Body of pancreas (tissue), 4 donors: ENCODE measurements around the gene HSD17B3.

ENCODE experiments used
- POLR2A ChIP-seq, 3 donors: fragments of 450-650 bp; IDR thresholded peaks; one replicate each; pipeline ENCODE4 v1.6.1; 2016; ENCODE audit warnings: antibody characterized with exemption in 3 of 3, mild to moderate bottlenecking in 2 of 3
- TF ChIP-seq, protein P1 (sequence below), 7 experiments: fragments of 450-650 bp in 4 of 7; fragments of 200-600 bp in 3 of 7; sonication (generic) in 3 of 7; IDR thresholded peaks; one replicate each; pipeline ENCODE4 v1.5.1; 2016 to 2019; ENCODE audit warnings: antibody characterized with exemption in 7 of 7

DNA sequence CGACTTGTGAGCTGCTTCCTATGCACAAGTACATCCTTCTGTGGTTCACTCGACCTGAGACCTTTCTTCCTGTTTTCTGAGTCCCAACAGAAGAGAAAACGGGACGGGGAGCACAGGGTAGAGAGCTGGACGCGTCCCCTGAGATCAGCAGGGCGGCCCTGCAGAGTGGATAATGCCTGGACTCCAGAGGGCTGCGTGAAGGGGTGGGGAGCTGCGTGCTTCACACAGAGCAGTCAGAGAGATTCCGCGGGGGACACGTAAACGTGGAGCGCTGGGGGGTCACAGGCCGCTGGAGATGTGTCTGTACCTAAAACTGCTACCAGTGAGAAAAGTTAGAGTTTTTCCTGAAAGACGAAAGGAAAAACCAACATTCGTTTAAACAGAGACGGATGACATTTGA, 46.3 kb downstream of the HSD17B3 start:
- no peak for TF ChIP-seq POLR2A (IDR thresholded peaks at IDR 0.05)
- TF ChIP-seq, protein P1, sequence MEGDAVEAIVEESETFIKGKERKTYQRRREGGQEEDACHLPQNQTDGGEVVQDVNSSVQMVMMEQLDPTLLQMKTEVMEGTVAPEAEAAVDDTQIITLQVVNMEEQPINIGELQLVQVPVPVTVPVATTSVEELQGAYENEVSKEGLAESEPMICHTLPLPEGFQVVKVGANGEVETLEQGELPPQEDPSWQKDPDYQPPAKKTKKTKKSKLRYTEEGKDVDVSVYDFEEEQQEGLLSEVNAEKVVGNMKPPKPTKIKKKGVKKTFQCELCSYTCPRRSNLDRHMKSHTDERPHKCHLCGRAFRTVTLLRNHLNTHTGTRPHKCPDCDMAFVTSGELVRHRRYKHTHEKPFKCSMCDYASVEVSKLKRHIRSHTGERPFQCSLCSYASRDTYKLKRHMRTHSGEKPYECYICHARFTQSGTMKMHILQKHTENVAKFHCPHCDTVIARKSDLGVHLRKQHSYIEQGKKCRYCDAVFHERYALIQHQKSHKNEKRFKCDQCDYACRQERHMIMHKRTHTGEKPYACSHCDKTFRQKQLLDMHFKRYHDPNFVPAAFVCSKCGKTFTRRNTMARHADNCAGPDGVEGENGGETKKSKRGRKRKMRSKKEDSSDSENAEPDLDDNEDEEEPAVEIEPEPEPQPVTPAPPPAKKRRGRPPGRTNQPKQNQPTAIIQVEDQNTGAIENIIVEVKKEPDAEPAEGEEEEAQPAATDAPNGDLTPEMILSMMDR (IDR thresholded peaks at IDR 0.05), result no peak
